Astrocyte of the cerebellum (primary cell): Measurements from ENCODE around the gene C22orf39.

ENCODE experiments used
- DNase-seq: peaks from one replicate; pipeline ENCODE4 v3.0.0-alpha.2; 2011; ENCODE audit warnings: low read depth
- H3K4me3 ChIP-seq: 2 replicates; pipeline ENCODE4 v1.5.1; 2011; ENCODE audit warnings: mild to moderate bottlenecking, low read depth, low read length, moderate library complexity
- CTCF ChIP-seq: IDR thresholded peaks from 2 replicates; pipeline ENCODE4 v1.5.1; 2012; ENCODE audit warnings: low read length, low read depth, moderate library complexity, mild to moderate bottlenecking; ENCODE audit errors: missing control alignments
- in situ Hi-C: cut with HindIII; loops from 2 replicates; pipeline ENCODE4 v1.10.0; 2017; ENCODE audit warnings: low sequenced_read_pairs

C22orf39 gene

GRCh38 chr22:19477321-19478044 is 30.0 kb upstream of the C22orf39 start:
- H3K4me3 ChIP-seq = peak overlapping the region; percentile 78
- in situ Hi-C loops = no loop called here
- no peak for DNase-seq
- peak; percentile 29 for TF ChIP-seq CTCF

- H3K4me3 ChIP-seq = no peak overlapping the region
- no peak for TF ChIP-seq CTCF
- no peak for DNase-seq
- in situ Hi-C loops = no loop called here
Observed at GRCh38 chr22:19476023-19476422, 28.5 kb upstream of the C22orf39 start.

- DNase-seq = no peak
- in situ Hi-C loops = no loop called here
- TF ChIP-seq CTCF = peak; percentile 15
- no peak overlapping the region for H3K4me3 ChIP-seq
Observed at GRCh38 chr22:19473578-19473977, 26.1 kb upstream of the C22orf39 start.

GRCh38 chr22:19472233-19472632 is 24.7 kb upstream of the C22orf39 start:
- H3K4me3 ChIP-seq = no peak overlapping the region
- no peak for DNase-seq
- TF ChIP-seq CTCF = no peak
- in situ Hi-C loops = no loop called here

- in situ Hi-C loops = no loop called here
- TF ChIP-seq CTCF = no peak
- DNase-seq = no peak
- H3K4me3 ChIP-seq = no peak overlapping the region
Observed at GRCh38 chr22:19471572-19471971, 24.1 kb upstream of the C22orf39 start.

- TF ChIP-seq CTCF = no peak
- H3K4me3 ChIP-seq = no peak overlapping the region
- in situ Hi-C loops = no loop called here
- no peak for DNase-seq
Observed at GRCh38 chr22:19470010-19470409, 22.5 kb upstream of the C22orf39 start.
